ENCODE measurements around the gene ASPSCR1. TPM values are rescaled to one million over a fixed set of nuclear protein-coding genes. Genes with fewer than 3 reads are reported as not detected.
A peak's percentile ranks its signal among the peaks of the same experiment; 100 is the strongest.

The ASPSCR1 gene
- total RNA-seq, 2 donors from 2014 or later: 17.9 to 57.4 TPM

GRCh38 chr17:82000803-82001570, 23.6 kb downstream of the ASPSCR1 start:
- TF ChIP-seq CTCF (IDR thresholded peaks at IDR 0.05) (no peak), POLR2A (IDR thresholded peaks at IDR 0.05) (no peak)
- ATAC-seq (no peak), DNase-seq (no peak)
- no peaks in the 10 kb centered on the region for H3K9me3 ChIP-seq
- H3K4me1 ChIP-seq: no peaks in the 10 kb centered on the region
- H3K36me3 ChIP-seq (replicated peaks in 1 of 2; ENCODE audit: insufficient read depth in 1 of 2, low read depth in 2 of 2): no peaks in the 10 kb centered on the region
- no peaks in the 10 kb centered on the region for H3K27me3 ChIP-seq
- WGBS, 2 donors: 79 to 87% methylated on average over 2 to 19 of the region's 32 CpGs
- intact Hi-C loops (cut with DNase I): no loop called here
- H3K27ac ChIP-seq: no peak overlapping the region
- H3K4me3 ChIP-seq: no peak overlapping the region

- no peak for TF ChIP-seq POLR2A (IDR thresholded peaks at IDR 0.05)
- TF ChIP-seq CTCF (IDR thresholded peaks at IDR 0.05): no peak
- ATAC-seq: no peak
- no peak overlapping the region for H3K27ac ChIP-seq
- H3K36me3 ChIP-seq (replicated peaks in 1 of 2; ENCODE audit: insufficient read depth in 1 of 2, low read depth in 2 of 2): no peaks in the 10 kb centered on the region
- H3K4me3 ChIP-seq: no peak overlapping the region
- WGBS, 2 donors: 88 to 93% methylated on average over 10 to 17 of the region's 17 CpGs
- intact Hi-C loops (cut with DNase I): no loop called here
- H3K4me1 ChIP-seq: no peaks in the 10 kb centered on the region
- no peaks in the 10 kb centered on the region for H3K9me3 ChIP-seq
- no peaks in the 10 kb centered on the region for H3K27me3 ChIP-seq
- DNase-seq: no peak
Observed at GRCh38 chr17:82001571-82002056, 24.2 kb downstream of the ASPSCR1 start.

GRCh38 chr17:82003411-82004381, 26.3 kb downstream of the ASPSCR1 start:
- TF ChIP-seq CTCF (IDR thresholded peaks at IDR 0.05): no peak
- no peak for TF ChIP-seq POLR2A (IDR thresholded peaks at IDR 0.05)
- Histone ChIP-seq H3K4me3 (no peak overlapping the region), H3K27ac (no peak overlapping the region), H3K9me3 (no peaks in the 10 kb centered on the region), H3K4me1 (no peaks in the 10 kb centered on the region), H3K27me3 (no peaks in the 10 kb centered on the region), H3K36me3 (replicated peaks in 1 of 2; ENCODE audit: insufficient read depth in 1 of 2, low read depth in 2 of 2) (no peaks in the 10 kb centered on the region)
- DNase-seq: peak in 1 of 4 donors; percentile 37
- ATAC-seq: peak; percentile 41
- WGBS, 2 donors: 80 to 86% methylated on average over 26 to 51 of the region's 53 CpGs
- intact Hi-C loops (cut with DNase I): no loop called here

GRCh38 chr17:82004517-82005455, 27.4 kb downstream of the ASPSCR1 start:
- Histone ChIP-seq H3K36me3 (replicated peaks in 1 of 2; ENCODE audit: insufficient read depth in 1 of 2, low read depth in 2 of 2) (no peaks in the 10 kb centered on the region), H3K4me3 (no peak overlapping the region), H3K9me3 (no peaks in the 10 kb centered on the region), H3K4me1 (no peaks in the 10 kb centered on the region), H3K27ac (no peak overlapping the region), H3K27me3 (no peaks in the 10 kb centered on the region)
- intact Hi-C loops (cut with DNase I): no loop called here
- TF ChIP-seq POLR2A (IDR thresholded peaks at IDR 0.05) (no peak), CTCF (IDR thresholded peaks at IDR 0.05) (no peak)
- 87 to 93% methylated on average over 19 to 40 of the region's 41 CpGs for WGBS, 2 donors
- DNase-seq (no peak), ATAC-seq (no peak)

Measured in body of pancreas (tissue), 4 donors.